Hepatocyte (in vitro differentiated cells): ENCODE results near the gene LHPP.

Source experiments
- EZH2 ChIP-seq: fragments of 200-600 bp; sonication (generic); IDR thresholded peaks from 2 replicates; pipeline ENCODE4 v1.6.1; 2016; ENCODE audit warnings: antibody characterized with exemption, mild to moderate bottlenecking, borderline replicate concordance
- TF ChIP-seq, protein P1 (sequence below): fragments of 200-600 bp; sonication (generic); IDR thresholded peaks from 2 replicates; pipeline ENCODE4 v1.5.1; 2016; ENCODE audit warnings: antibody characterized with exemption, mild to moderate bottlenecking; ENCODE audit not compliant: poor library complexity

DNA sequence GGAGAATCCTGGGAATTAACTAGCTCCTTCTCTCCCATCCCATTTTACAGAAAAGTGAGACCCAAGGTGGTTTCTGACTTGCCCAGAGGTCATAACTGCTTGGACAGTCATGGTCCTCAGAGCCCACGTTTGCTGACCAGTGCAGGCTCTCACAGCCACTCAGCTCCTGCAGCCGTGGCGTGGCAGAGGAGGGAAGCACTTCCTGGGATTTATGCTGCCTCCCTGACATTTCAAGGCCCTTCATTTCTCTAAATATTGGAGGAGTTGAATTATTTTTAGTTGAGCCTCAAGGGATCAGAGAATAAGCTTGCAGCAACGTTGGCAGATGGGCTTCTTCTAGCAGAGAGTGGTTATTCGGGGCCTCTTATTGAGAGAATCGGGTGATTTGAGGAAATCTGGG is 77.1 kb downstream of the LHPP start:
- TF ChIP-seq, protein P1, sequence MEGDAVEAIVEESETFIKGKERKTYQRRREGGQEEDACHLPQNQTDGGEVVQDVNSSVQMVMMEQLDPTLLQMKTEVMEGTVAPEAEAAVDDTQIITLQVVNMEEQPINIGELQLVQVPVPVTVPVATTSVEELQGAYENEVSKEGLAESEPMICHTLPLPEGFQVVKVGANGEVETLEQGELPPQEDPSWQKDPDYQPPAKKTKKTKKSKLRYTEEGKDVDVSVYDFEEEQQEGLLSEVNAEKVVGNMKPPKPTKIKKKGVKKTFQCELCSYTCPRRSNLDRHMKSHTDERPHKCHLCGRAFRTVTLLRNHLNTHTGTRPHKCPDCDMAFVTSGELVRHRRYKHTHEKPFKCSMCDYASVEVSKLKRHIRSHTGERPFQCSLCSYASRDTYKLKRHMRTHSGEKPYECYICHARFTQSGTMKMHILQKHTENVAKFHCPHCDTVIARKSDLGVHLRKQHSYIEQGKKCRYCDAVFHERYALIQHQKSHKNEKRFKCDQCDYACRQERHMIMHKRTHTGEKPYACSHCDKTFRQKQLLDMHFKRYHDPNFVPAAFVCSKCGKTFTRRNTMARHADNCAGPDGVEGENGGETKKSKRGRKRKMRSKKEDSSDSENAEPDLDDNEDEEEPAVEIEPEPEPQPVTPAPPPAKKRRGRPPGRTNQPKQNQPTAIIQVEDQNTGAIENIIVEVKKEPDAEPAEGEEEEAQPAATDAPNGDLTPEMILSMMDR = no peak
- TF ChIP-seq EZH2 = no peak
